GM19025 (cell line): ENCODE measurements around the gene LARP1B.
"Not testable (repeated sequence)": the region's sequence is repeated elsewhere in the genome, so short reads cannot be mapped to it uniquely, and the experiment has no call there.

ENCODE experiments used
- ATAC-seq: cut with Tn5 transposase; IDR thresholded peaks from one replicate; pipeline ENCODE4 v1.9.1; 2021; ENCODE audit warnings: mild to moderate bottlenecking, low read depth, moderate library complexity; ENCODE audit not compliant: unreplicated experiment

Gene LARP1B

GRCh38 chr4:128220286-128221235 lies 159.4 kb downstream of the LARP1B start:
- no peak for ATAC-seq

- ATAC-seq, result no peak
These were observed 160.5 kb downstream of the LARP1B start for GRCh38 chr4:128221586-128221985.

GRCh38 chr4:128225148-128225547 lies 164.0 kb downstream of the LARP1B start:
- no peak for ATAC-seq

GRCh38 chr4:128227991-128228571 lies 167.0 kb downstream of the LARP1B start:
- ATAC-seq, result no peak

GRCh38 chr4:128228845-128229795 lies 168.0 kb downstream of the LARP1B start:
- ATAC-seq, result no peak

- ATAC-seq, result no peak
These were observed 171.6 kb downstream of the LARP1B start for GRCh38 chr4:128232719-128233118.

GRCh38 chr4:128234836-128235235 lies 173.7 kb downstream of the LARP1B start:
- no peak for ATAC-seq

GRCh38 chr4:128241019-128241418 lies 179.9 kb downstream of the LARP1B start:
- peak; percentile 46 for ATAC-seq

- peak; percentile 58 for ATAC-seq
These were observed 180.4 kb downstream of the LARP1B start for GRCh38 chr4:128241425-128241913.

GRCh38 chr4:128241981-128242380 lies 180.9 kb downstream of the LARP1B start:
- ATAC-seq, result no peak

GRCh38 chr4:128242601-128243000 lies 181.5 kb downstream of the LARP1B start:
- ATAC-seq, result no peak

- no peak for ATAC-seq
These were observed 183.3 kb downstream of the LARP1B start for GRCh38 chr4:128244379-128244778.

GRCh38 chr4:128245391-128245790 lies 184.3 kb downstream of the LARP1B start:
- not testable (repeated sequence) for ATAC-seq

GRCh38 chr4:128247906-128248305 lies 186.8 kb downstream of the LARP1B start:
- ATAC-seq, result no peak

GRCh38 chr4:128249787-128250668 lies 188.9 kb downstream of the LARP1B start:
- ATAC-seq, result no peak

- ATAC-seq, result no peak
These were observed 194.8 kb downstream of the LARP1B start for GRCh38 chr4:128255906-128256305.

- no peak for ATAC-seq
These were observed 195.4 kb downstream of the LARP1B start for GRCh38 chr4:128256539-128256938.

GRCh38 chr4:128258166-128258565 lies 197.1 kb downstream of the LARP1B start:
- not testable (repeated sequence) for ATAC-seq

- ATAC-seq, result not testable (repeated sequence)
These were observed 198.8 kb downstream of the LARP1B start for GRCh38 chr4:128259889-128260288.
